ENCODE measurements around the gene ZNF436. TPM values are rescaled to one million over a fixed set of nuclear protein-coding genes. Genes with fewer than 3 reads are reported as not detected.

Gene ZNF436
- total and polyA plus RNA-seq, 2 of the 13 experiments (the other 11 are each of a cell fraction or from before 2014, with no cell fraction given): 4.3 to 9.9 TPM

GRCh38 chr1:23392125-23392855 is 22.7 kb upstream of the ZNF436 start:
- BruUV-seq (replicated peaks): no TSS peak
- POLR2A ChIA-PET: no interaction called here
- no peak overlapping the region for H2AFZ ChIP-seq (ENCODE audit: low read length)
- FAIRE-seq (peak; percentile 98), DNase-seq (ENCODE audit: low spot score) (no peak), ATAC-seq (no peak)
- in situ Hi-C loops (cut with HindIII; ENCODE audit: extremely low pct_ligation_motif_present, low pct_unique_long_range_greater_than_20kb) (no loop called here), intact Hi-C loops (cut with micrococcal nuclease; ENCODE audit: unreplicated experiment) (no loop called here)
- CTCF ChIA-PET (ENCODE audit: low intra/inter-chr PET ratio, low total read pairs): no interaction called here
- no peaks in the 10 kb centered on the region for H3K9me3 ChIP-seq (ENCODE audit: low read length)
- H4K20me1 ChIP-seq (ENCODE audit: insufficient read depth, low read length): no peaks in the 10 kb centered on the region
- WGBS (ENCODE audit: low lambda C conversion rate): 72% methylated on average over 2 of the region's 2 CpGs
- H3K4me3 ChIP-seq (replicated peaks in 1 of 3; ENCODE audit: insufficient read depth in 1 of 3, low read depth in 2 of 3, low read length in 3 of 3): no peak overlapping the region
- H3K36me3 ChIP-seq (replicated peaks in 1 of 2; ENCODE audit: control insufficient read depth in 1 of 2, insufficient read depth in 2 of 2, low read length in 2 of 2): peaks cover 21 to 29% of the 10 kb centered on the region in 2 experiments
- no peak overlapping the region for H3K4me2 ChIP-seq (ENCODE audit: low read depth, low read length)
- H3K4me1 ChIP-seq (ENCODE audit: insufficient read depth, low read length): peaks cover 19% of the 10 kb centered on the region; the same call in 1 of the 2 replicates
- H3K9ac ChIP-seq (ENCODE audit: insufficient read depth, low read depth, low read length): no peak overlapping the region
- H3K79me2 ChIP-seq (ENCODE audit: insufficient read depth, low read length): no peaks in the 10 kb centered on the region
- no peaks in the 10 kb centered on the region for H3K27me3 ChIP-seq (ENCODE audit: control insufficient read depth in 1 of 2, insufficient read depth in 2 of 2, low read length in 2 of 2)
- H3K27ac ChIP-seq (ENCODE audit: extremely low read length, insufficient read depth, low read length): no peak overlapping the region
- TF ChIP-seq ZFP1 (CRISPR knock-in tag; IDR thresholded peaks at IDR 0.05): no peak
- TF ChIP-seq BHLHE40 (IDR thresholded peaks at IDR 0.05; ENCODE audit: low read length): no peak
- no peak for TF ChIP-seq GLMP (CRISPR knock-in tag; IDR thresholded peaks at IDR 0.05; ENCODE audit: borderline replicate concordance)
- TF ChIP-seq ZNF589 (CRISPR knock-in tag; conservative IDR thresholded peaks at IDR 0.05): no peak
- TF ChIP-seq ZIK1 (CRISPR knock-in tag; IDR thresholded peaks at IDR 0.05; ENCODE audit: borderline replicate concordance, low read depth): no peak
- no peak for TF ChIP-seq NR2F1 (CRISPR knock-in tag; IDR thresholded peaks at IDR 0.05)
- 0 out of 2 replicates have a peak, but pooled peaks have one; percentile 17 for TF ChIP-seq JUNB (CRISPR knock-in tag; IDR thresholded peaks at IDR 0.05; ENCODE audit: borderline replicate concordance)
- no peak for TF ChIP-seq SP5 (CRISPR knock-in tag; IDR thresholded peaks at IDR 0.05; ENCODE audit: borderline replicate concordance, low read depth)
- no peak for TF ChIP-seq ETV5 (CRISPR knock-in tag; IDR thresholded peaks at IDR 0.05; ENCODE audit: borderline replicate concordance)
- TF ChIP-seq FOXJ3 (CRISPR knock-in tag; IDR thresholded peaks at IDR 0.05; ENCODE audit: borderline replicate concordance): no peak
- TF ChIP-seq, protein P1, sequence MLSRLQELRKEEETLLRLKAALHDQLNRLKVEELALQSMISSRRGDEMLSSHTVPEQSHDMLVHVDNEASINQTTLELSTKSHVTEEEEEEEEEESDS (CRISPR knock-in tag; IDR thresholded peaks at IDR 0.05; ENCODE audit: borderline replicate concordance): no peak
- no peak for TF ChIP-seq NFIB (CRISPR knock-in tag; IDR thresholded peaks at IDR 0.05; ENCODE audit: borderline replicate concordance)
- TF ChIP-seq SCMH1 (CRISPR knock-in tag; IDR thresholded peaks at IDR 0.05; ENCODE audit: borderline replicate concordance): no peak
- no peak for TF ChIP-seq MZF1 (CRISPR knock-in tag; IDR thresholded peaks at IDR 0.05; ENCODE audit: borderline replicate concordance)
- no peak for TF ChIP-seq GPBP1L1 (CRISPR knock-in tag; IDR thresholded peaks at IDR 0.05)

Measured in HepG2 (cell line).